Stomach (tissue), 4 donors: Measurements from ENCODE around the gene PITPNC1.

Experiments used
- POLR2A ChIP-seq, 4 donors: fragments of 450-650 bp; IDR thresholded peaks; one replicate each; pipeline ENCODE4 v1.6.1; 2016; ENCODE audit warnings: antibody characterized with exemption in 4 of 4, control low read depth in 2 of 4, mild to moderate bottlenecking in 1 of 4, moderate library complexity in 1 of 4
- POLR2AphosphoS5 ChIP-seq, 3 donors: sonication (generic); formaldehyde crosslinking; IDR thresholded peaks; one replicate each; pipeline ENCODE4 v1.6.1; 2016; ENCODE audit warnings: antibody characterized with exemption in 3 of 3
- TF ChIP-seq, protein P1 (sequence below), 7 experiments: fragments of 450-650 bp in 4 of 7; fragments of 200-600 bp in 3 of 7; sonication (generic) in 3 of 7; IDR thresholded peaks; one replicate each; pipeline ENCODE4 v1.5.1; 2016 to 2019; ENCODE audit warnings: antibody characterized with exemption in 7 of 7, control low read depth in 2 of 7, mild to moderate bottlenecking in 1 of 7

DNA sequence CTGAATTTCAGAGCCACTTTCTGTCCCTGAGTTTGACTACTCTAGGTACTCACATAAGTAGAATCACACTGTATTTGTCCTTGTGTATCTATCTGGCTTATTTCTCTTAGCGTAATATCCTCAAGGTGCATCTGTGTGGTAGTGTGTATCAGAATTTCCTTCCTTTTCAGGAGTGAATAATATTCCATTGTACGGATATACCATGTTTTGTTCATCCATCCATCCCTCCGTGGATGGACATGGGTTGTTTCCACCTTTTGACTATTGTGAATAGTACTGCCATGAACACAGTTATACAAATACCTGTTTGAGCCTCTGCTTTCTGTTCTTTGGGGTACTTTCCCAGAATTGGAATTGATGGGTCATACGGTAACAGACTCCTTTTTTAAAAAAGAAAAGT is 111.7 kb downstream of the PITPNC1 start:
- TF ChIP-seq, protein P1, sequence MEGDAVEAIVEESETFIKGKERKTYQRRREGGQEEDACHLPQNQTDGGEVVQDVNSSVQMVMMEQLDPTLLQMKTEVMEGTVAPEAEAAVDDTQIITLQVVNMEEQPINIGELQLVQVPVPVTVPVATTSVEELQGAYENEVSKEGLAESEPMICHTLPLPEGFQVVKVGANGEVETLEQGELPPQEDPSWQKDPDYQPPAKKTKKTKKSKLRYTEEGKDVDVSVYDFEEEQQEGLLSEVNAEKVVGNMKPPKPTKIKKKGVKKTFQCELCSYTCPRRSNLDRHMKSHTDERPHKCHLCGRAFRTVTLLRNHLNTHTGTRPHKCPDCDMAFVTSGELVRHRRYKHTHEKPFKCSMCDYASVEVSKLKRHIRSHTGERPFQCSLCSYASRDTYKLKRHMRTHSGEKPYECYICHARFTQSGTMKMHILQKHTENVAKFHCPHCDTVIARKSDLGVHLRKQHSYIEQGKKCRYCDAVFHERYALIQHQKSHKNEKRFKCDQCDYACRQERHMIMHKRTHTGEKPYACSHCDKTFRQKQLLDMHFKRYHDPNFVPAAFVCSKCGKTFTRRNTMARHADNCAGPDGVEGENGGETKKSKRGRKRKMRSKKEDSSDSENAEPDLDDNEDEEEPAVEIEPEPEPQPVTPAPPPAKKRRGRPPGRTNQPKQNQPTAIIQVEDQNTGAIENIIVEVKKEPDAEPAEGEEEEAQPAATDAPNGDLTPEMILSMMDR (IDR thresholded peaks at IDR 0.05) = no peak
- no peak for TF ChIP-seq POLR2AphosphoS5 (IDR thresholded peaks at IDR 0.05)
- TF ChIP-seq POLR2A (IDR thresholded peaks at IDR 0.05) = no peak
